ENCODE results near the gene APEX2.

DNA sequence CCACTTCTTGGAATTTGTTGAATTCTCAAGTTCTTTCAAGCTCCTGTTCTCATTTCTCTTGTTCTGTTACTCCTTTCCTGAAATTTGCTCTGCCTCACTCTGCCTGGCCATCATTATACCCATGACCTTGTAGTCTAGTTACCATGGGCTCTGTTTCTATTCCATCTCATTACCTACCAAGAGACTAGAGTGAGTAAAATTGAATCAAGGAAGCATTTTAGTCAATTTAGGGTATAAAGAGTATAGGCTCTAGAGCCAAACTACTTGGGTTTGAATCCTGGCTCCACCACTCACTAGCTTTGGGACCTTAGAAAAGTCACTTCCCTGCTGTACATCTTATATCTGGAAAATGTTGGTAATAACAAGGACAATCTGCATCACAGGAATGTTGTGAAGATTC is 28.4 kb downstream of the APEX2 start:
- TF ChIP-seq POLR2A (IDR thresholded peaks at IDR 0.05) = no peak
- no peak for TF ChIP-seq POLR2AphosphoS5 (IDR thresholded peaks at IDR 0.05)

All from prostate gland (tissue), 1 donor.